Liver (tissue), 9 donors: Measurements from ENCODE around the gene CDK9. TPM values are rescaled to one million over a fixed set of nuclear protein-coding genes. Genes with fewer than 3 reads are reported as not detected.

Experiments used
- DNase-seq: peaks from one replicate; pipeline ENCODE4 v3.0.0-alpha.2; 2017; ENCODE audit warnings: low spot score
- H3K27ac ChIP-seq, 2 donors: one replicate each; pipeline ENCODE4 v1.7.0; 2013; ENCODE audit warnings: inconsistent platforms in 2 of 2, low read length in 2 of 2, control low read depth in 1 of 2, low read depth in 1 of 2, mild to moderate bottlenecking in 1 of 2
- H3K27me3 ChIP-seq, 4 donors: one replicate each; pipeline versions ENCODE4 v1.6.1 to v1.7.0; 2013; ENCODE audit warnings: low read length in 3 of 4, inconsistent platforms in 1 of 4, mild to moderate bottlenecking in 1 of 4, moderate library complexity in 1 of 4; ENCODE audit not compliant: control insufficient read depth in 4 of 4, insufficient read depth in 4 of 4
- H3K36me3 ChIP-seq, 4 donors: one replicate each; pipeline versions ENCODE4 v1.6.1 to v1.7.0; 2013; ENCODE audit warnings: low read length in 3 of 4, mild to moderate bottlenecking in 3 of 4, low read depth in 1 of 4, moderate library complexity in 1 of 4; ENCODE audit not compliant: control insufficient read depth in 4 of 4, insufficient read depth in 3 of 4
- H3K4me1 ChIP-seq, 4 donors: one replicate each; pipeline versions ENCODE4 v1.6.1 to v1.7.0; 2013; ENCODE audit warnings: low read length in 3 of 4, mild to moderate bottlenecking in 3 of 4, moderate library complexity in 1 of 4; ENCODE audit not compliant: control insufficient read depth in 4 of 4, insufficient read depth in 4 of 4
- H3K4me3 ChIP-seq, 3 donors: one replicate each; pipeline versions ENCODE4 v1.6.1 to v1.7.0; 2013; ENCODE audit warnings: low read length in 3 of 3, control low read depth in 1 of 3, low read depth in 1 of 3, mild to moderate bottlenecking in 1 of 3
- H3K9ac ChIP-seq, 2 donors: one replicate each; pipeline ENCODE4 v1.7.0; 2013; ENCODE audit warnings: low read length in 2 of 2, mild to moderate bottlenecking in 2 of 2, moderate library complexity in 2 of 2, control low read depth in 1 of 2, low read depth in 1 of 2
- H3K9me3 ChIP-seq, 4 donors: one replicate each; pipeline versions ENCODE4 v1.6.1 to v1.7.0; 2013; ENCODE audit warnings: low read length in 3 of 4; ENCODE audit not compliant: control insufficient read depth in 4 of 4
- EGR1 ChIP-seq, 2 donors: IDR thresholded peaks; 2 replicates each; pipeline ENCODE4 v1.6.1; 2016 to 2018; ENCODE audit warnings: antibody characterized with exemption in 2 of 2, low read depth in 2 of 2
- FOXA1 ChIP-seq: IDR thresholded peaks from 2 replicates; pipeline ENCODE4 v1.6.1; 2016; ENCODE audit warnings: antibody characterized with exemption
- FOXA2 ChIP-seq: IDR thresholded peaks from 2 replicates; pipeline ENCODE4 v1.6.1; 2016; ENCODE audit warnings: antibody characterized with exemption
- GABPA ChIP-seq, 2 donors: IDR thresholded peaks in 1 of 2; conservative IDR thresholded peaks in 1 of 2; 2 replicates each; pipeline ENCODE4 v1.6.1; 2016; ENCODE audit warnings: antibody characterized with exemption in 2 of 2, mild to moderate bottlenecking in 1 of 2, moderate library complexity in 1 of 2
- HNF4A ChIP-seq, 2 donors: conservative IDR thresholded peaks; 2 replicates each; pipeline ENCODE4 v1.6.1; 2016; ENCODE audit warnings: antibody characterized with exemption in 2 of 2, mild to moderate bottlenecking in 2 of 2
- HNF4G ChIP-seq: IDR thresholded peaks from 2 replicates; pipeline ENCODE4 v1.6.1; 2016; ENCODE audit warnings: antibody characterized with exemption
- JUND ChIP-seq, 2 donors: IDR thresholded peaks; 2 replicates each; pipeline ENCODE4 v1.6.1; 2016; ENCODE audit warnings: antibody characterized with exemption in 2 of 2
- NR2F2 ChIP-seq: IDR thresholded peaks from 2 replicates; pipeline ENCODE4 v1.6.1; 2016; ENCODE audit warnings: antibody characterized with exemption
- RAD21 ChIP-seq, 2 donors: IDR thresholded peaks; 2 replicates each; pipeline ENCODE4 v1.6.1; 2016; ENCODE audit warnings: antibody characterized with exemption in 2 of 2, mild to moderate bottlenecking in 2 of 2
- RXRA ChIP-seq, 2 donors: IDR thresholded peaks; 2 replicates each; pipeline ENCODE4 v1.6.1; 2017 to 2018; ENCODE audit warnings: antibody characterized with exemption in 2 of 2, mild to moderate bottlenecking in 1 of 2
- SP1 ChIP-seq: IDR thresholded peaks from 2 replicates; pipeline ENCODE4 v1.6.1; 2018; ENCODE audit warnings: antibody characterized with exemption, mild to moderate bottlenecking
- TAF1 ChIP-seq: conservative IDR thresholded peaks from 2 replicates; pipeline ENCODE4 v1.6.1; 2016; ENCODE audit warnings: antibody characterized with exemption, mild to moderate bottlenecking
- YY1 ChIP-seq: IDR thresholded peaks from 2 replicates; pipeline ENCODE4 v1.6.1; 2016; ENCODE audit warnings: antibody characterized with exemption, mild to moderate bottlenecking
- ZBTB33 ChIP-seq: IDR thresholded peaks from 2 replicates; pipeline ENCODE4 v1.6.1; 2016; ENCODE audit warnings: antibody characterized with exemption
- WGBS: extraction: QIAGEN DNeasy Blood & Tissue Kit; methylation state at CpG from one replicate; pipeline ENCODE4 v1.1.7; 2013; 5-methylcytosine and 5-hydroxymethylcytosine counted together
- polyA plus RNA-seq, 2 donors: library from polyadenylated mRNA; stranded (reverse) in 1 of 2; unstranded in 1 of 2; fragments of 200-250 nt in 1 of 2; fragments of >200 nt in 1 of 2; fragmentation: Nextera tagmentation in 1 of 2; extraction: Ambion mirVana in 1 of 2; gene quantifications; one replicate each; pipeline versions ENCODE4 v1.2.1 to v1.2.3, GENCODE V29; 2013 to 2015
- total RNA-seq, 2 donors: library from RNA; depleted of rRNA; stranded (reverse); fragments of >200 nt; gene quantifications; one replicate each; pipeline ENCODE4 v1.2.3, GENCODE V29; 2014
- TF ChIP-seq, protein P1 (sequence below): fragments of 150-350 bp; IDR thresholded peaks from 2 replicates; pipeline ENCODE4 v1.5.1; 2017; ENCODE audit warnings: improper control_type of control experiment, low read depth, low read length; ENCODE audit not compliant: missing input control
- TF ChIP-seq, protein P2 (sequence below): IDR thresholded peaks from 2 replicates; pipeline ENCODE4 v1.6.1; 2016; ENCODE audit warnings: antibody characterized with exemption
- TF ChIP-seq, protein P3 (sequence below): IDR thresholded peaks from 2 replicates; pipeline ENCODE4 v1.6.1; 2016; ENCODE audit warnings: antibody characterized with exemption
- TF ChIP-seq, protein P4 (sequence below): IDR thresholded peaks from 2 replicates; pipeline ENCODE4 v1.6.1; 2016; ENCODE audit warnings: antibody characterized with exemption, mild to moderate bottlenecking
- donor health status: healthy.
- donor health status: healthy.
- donor health status: healthy.
- donor health status: healthy.
- donor health status: healthy.

CDK9 gene
- total and polyA plus RNA-seq, 4 donors = 31.8 to 41.4 (median 36.8) TPM

DNA sequence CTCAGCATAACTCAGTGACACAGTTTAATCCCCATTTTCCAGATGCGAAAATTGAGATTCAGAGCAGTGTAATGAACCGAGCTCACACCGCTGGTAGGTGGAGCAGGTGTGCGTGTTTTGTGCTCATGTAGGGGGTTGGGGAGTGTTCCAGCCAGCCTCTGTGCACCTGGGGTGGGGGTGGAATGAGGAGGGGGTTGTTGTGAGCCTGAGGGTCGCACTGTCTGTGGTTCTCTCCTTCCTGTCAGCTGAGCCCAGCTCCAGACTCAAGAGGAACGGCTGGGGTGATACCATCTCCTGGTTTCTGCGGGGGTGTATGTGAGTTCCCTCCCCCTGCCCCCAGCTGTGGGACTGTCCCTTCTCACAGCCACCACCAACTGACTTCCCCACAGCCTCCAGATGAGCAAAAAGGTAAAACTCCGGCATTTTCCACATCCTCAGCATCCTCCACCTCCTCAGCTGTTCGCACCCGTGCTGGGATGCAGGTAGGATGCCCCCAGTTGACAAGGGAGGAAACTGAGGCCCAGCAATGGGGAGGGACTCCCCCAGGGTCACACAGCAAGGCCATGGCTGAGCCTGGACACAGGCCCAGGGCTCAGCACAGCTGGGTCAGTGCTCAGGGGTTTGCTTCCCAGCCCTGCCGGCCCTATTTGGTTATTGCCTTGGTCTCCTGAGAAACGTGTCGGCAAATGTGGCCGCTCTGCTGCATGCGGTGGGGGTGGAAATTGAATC is 9.5 kb upstream of the CDK9 start:
- Histone ChIP-seq H3K9ac (no peak overlapping the region), H3K4me1 (peaks cover 0 to 3% (median 0%) of the 10 kb centered on the region in 4 donors), H3K27ac (no peak overlapping the region), H3K36me3 (no peaks in the 10 kb centered on the region), H3K9me3 (no peaks in the 10 kb centered on the region), H3K27me3 (no peaks in the 10 kb centered on the region), H3K4me3 (peak overlapping the region in 1 of 3 donors; percentile 5)
- 62% methylated on average over 15 of the region's 15 CpGs for WGBS
- no peak for DNase-seq
- no peak for TF ChIP-seq RXRA (IDR thresholded peaks at IDR 0.05)
- no peak for TF ChIP-seq HNF4G
- TF ChIP-seq JUND (IDR thresholded peaks at IDR 0.05) = no peak
- no peak for TF ChIP-seq YY1
- no peak for TF ChIP-seq HNF4A (conservative IDR thresholded peaks at IDR 0.05)
- TF ChIP-seq ZBTB33 = no peak
- TF ChIP-seq FOXA1 = no peak
- no peak for TF ChIP-seq TAF1
- no peak for TF ChIP-seq FOXA2

DNA sequence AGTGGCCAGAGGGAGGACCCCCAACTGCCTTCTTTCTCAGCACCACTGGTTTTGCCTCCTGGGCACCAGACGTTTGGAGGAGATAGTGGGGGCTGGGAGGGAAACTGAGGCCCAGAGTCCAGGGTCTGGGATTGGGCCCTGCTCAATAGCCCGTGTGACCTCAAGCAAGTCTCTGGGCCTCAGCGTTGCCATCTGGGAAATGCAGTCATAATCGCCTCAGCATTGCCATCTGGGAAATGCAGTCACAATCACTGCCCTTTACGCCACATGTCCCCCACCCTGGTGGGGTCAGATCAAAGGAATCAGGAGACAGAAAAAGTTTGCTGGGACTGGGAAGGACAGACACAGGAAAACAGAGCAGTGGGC is 8.9 kb upstream of the CDK9 start:
- H3K36me3 ChIP-seq = no peaks in the 10 kb centered on the region
- H3K9ac ChIP-seq = no peak overlapping the region
- DNase-seq = no peak
- no peak for TF ChIP-seq ZBTB33
- TF ChIP-seq HNF4G = no peak
- no peak for TF ChIP-seq TAF1
- TF ChIP-seq YY1 = no peak
- TF ChIP-seq JUND (IDR thresholded peaks at IDR 0.05) = no peak
- no peak for TF ChIP-seq SP1
- TF ChIP-seq GABPA (IDR thresholded peaks at IDR 0.05 in 1 of 2, conservative IDR thresholded peaks at IDR 0.05 in 1 of 2) = no peak
- TF ChIP-seq, protein P1, sequence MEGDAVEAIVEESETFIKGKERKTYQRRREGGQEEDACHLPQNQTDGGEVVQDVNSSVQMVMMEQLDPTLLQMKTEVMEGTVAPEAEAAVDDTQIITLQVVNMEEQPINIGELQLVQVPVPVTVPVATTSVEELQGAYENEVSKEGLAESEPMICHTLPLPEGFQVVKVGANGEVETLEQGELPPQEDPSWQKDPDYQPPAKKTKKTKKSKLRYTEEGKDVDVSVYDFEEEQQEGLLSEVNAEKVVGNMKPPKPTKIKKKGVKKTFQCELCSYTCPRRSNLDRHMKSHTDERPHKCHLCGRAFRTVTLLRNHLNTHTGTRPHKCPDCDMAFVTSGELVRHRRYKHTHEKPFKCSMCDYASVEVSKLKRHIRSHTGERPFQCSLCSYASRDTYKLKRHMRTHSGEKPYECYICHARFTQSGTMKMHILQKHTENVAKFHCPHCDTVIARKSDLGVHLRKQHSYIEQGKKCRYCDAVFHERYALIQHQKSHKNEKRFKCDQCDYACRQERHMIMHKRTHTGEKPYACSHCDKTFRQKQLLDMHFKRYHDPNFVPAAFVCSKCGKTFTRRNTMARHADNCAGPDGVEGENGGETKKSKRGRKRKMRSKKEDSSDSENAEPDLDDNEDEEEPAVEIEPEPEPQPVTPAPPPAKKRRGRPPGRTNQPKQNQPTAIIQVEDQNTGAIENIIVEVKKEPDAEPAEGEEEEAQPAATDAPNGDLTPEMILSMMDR = no peak
- no peak for TF ChIP-seq FOXA1
- no peak for TF ChIP-seq NR2F2
- TF ChIP-seq, protein P2, sequence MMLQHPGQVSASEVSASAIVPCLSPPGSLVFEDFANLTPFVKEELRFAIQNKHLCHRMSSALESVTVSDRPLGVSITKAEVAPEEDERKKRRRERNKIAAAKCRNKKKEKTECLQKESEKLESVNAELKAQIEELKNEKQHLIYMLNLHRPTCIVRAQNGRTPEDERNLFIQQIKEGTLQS = no peak
- TF ChIP-seq, protein P3, sequence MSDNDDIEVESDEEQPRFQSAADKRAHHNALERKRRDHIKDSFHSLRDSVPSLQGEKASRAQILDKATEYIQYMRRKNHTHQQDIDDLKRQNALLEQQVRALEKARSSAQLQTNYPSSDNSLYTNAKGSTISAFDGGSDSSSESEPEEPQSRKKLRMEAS = no peak
- TF ChIP-seq FOXA2 = no peak
- TF ChIP-seq, protein P4, sequence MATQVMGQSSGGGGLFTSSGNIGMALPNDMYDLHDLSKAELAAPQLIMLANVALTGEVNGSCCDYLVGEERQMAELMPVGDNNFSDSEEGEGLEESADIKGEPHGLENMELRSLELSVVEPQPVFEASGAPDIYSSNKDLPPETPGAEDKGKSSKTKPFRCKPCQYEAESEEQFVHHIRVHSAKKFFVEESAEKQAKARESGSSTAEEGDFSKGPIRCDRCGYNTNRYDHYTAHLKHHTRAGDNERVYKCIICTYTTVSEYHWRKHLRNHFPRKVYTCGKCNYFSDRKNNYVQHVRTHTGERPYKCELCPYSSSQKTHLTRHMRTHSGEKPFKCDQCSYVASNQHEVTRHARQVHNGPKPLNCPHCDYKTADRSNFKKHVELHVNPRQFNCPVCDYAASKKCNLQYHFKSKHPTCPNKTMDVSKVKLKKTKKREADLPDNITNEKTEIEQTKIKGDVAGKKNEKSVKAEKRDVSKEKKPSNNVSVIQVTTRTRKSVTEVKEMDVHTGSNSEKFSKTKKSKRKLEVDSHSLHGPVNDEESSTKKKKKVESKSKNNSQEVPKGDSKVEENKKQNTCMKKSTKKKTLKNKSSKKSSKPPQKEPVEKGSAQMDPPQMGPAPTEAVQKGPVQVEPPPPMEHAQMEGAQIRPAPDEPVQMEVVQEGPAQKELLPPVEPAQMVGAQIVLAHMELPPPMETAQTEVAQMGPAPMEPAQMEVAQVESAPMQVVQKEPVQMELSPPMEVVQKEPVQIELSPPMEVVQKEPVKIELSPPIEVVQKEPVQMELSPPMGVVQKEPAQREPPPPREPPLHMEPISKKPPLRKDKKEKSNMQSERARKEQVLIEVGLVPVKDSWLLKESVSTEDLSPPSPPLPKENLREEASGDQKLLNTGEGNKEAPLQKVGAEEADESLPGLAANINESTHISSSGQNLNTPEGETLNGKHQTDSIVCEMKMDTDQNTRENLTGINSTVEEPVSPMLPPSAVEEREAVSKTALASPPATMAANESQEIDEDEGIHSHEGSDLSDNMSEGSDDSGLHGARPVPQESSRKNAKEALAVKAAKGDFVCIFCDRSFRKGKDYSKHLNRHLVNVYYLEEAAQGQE = no peak
- no peak for TF ChIP-seq EGR1 (IDR thresholded peaks at IDR 0.05; ENCODE audit: low read depth in 2 of 2)
- no peak for TF ChIP-seq HNF4A (conservative IDR thresholded peaks at IDR 0.05)
- no peak for TF ChIP-seq RAD21 (IDR thresholded peaks at IDR 0.05)
- no peak for TF ChIP-seq RXRA (IDR thresholded peaks at IDR 0.05)
- H3K9me3 ChIP-seq = no peaks in the 10 kb centered on the region
- no peaks in the 10 kb centered on the region for H3K4me1 ChIP-seq
- H3K27ac ChIP-seq = no peak overlapping the region
- H3K27me3 ChIP-seq = no peaks in the 10 kb centered on the region
- WGBS = 73% methylated on average over 5 of the region's 5 CpGs
- H3K4me3 ChIP-seq = peak overlapping the region in 1 of 3 donors; percentile 5
